Esophagus squamous epithelium (tissue), 4 donors: ENCODE measurements around the gene PGAP3.

ENCODE experiments used
- POLR2A ChIP-seq, 4 donors: fragments of 450-650 bp; IDR thresholded peaks; one replicate each; pipeline ENCODE4 v1.6.1; 2017; ENCODE audit warnings: antibody characterized with exemption in 4 of 4, mild to moderate bottlenecking in 4 of 4, moderate library complexity in 3 of 4
- TF ChIP-seq, protein P1 (sequence below), 6 experiments: fragments of 450-650 bp in 4 of 6; fragments of 200-600 bp in 2 of 6; sonication (generic) in 2 of 6; IDR thresholded peaks; one replicate each; pipeline ENCODE4 v1.5.1; 2016 to 2019; ENCODE audit warnings: antibody characterized with exemption in 6 of 6, mild to moderate bottlenecking in 4 of 6, moderate library complexity in 4 of 6

DNA sequence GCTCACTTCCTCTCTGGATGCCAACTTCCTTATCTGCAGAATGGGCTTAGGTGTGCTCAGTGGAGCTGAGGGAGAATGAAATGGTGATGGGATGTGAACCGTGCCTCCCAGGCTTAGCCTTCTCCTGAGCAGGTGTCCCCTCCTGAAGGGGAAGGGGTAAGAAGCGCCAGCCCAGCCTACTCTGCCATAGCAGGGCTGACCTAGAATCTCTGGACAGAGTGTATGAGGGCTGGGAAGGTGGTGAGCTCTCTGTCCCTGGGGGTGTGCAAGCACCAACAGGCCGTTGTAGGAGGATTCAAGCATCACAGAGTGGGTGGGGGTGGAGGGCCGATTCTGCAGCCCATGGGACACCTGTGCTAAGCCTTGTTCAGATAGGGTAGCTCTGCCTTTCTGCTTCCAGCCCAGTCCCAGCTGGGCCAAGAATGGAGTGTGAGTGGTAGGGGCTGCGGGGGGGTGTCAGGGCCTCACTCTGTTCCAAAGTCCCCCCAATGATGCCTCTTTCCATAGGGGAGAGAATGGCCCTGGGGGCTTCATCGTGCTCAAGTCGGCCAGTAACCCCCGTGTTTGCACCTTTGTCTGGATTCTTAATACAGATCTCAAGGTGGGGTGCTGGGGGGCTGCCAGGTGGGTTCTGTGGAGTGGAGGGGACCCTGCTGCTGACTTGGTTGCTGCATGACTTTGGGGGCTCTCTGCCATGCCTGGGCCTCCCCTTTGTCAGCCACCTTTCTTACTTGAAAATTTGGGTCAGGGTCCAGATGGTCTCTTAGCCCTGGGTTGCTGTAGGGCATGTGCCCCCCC is 25.9 kb downstream of the PGAP3 start:
- TF ChIP-seq, protein P1, sequence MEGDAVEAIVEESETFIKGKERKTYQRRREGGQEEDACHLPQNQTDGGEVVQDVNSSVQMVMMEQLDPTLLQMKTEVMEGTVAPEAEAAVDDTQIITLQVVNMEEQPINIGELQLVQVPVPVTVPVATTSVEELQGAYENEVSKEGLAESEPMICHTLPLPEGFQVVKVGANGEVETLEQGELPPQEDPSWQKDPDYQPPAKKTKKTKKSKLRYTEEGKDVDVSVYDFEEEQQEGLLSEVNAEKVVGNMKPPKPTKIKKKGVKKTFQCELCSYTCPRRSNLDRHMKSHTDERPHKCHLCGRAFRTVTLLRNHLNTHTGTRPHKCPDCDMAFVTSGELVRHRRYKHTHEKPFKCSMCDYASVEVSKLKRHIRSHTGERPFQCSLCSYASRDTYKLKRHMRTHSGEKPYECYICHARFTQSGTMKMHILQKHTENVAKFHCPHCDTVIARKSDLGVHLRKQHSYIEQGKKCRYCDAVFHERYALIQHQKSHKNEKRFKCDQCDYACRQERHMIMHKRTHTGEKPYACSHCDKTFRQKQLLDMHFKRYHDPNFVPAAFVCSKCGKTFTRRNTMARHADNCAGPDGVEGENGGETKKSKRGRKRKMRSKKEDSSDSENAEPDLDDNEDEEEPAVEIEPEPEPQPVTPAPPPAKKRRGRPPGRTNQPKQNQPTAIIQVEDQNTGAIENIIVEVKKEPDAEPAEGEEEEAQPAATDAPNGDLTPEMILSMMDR (IDR thresholded peaks at IDR 0.05), result no peak
- TF ChIP-seq POLR2A (IDR thresholded peaks at IDR 0.05), result no peak
